ENCODE results near the gene RIT1. TPM values are rescaled to one million over a fixed set of nuclear protein-coding genes. Genes with fewer than 3 reads are reported as not detected.

RIT1 gene
- total and polyA plus RNA-seq, 2 of the 8 experiments (the other 6 are each of a cell fraction or from before 2014, with no cell fraction given): 25.3 to 26.8 TPM

- Histone ChIP-seq H3K4me1 (replicated peaks in 1 of 4; ENCODE audit: control insufficient read depth in 3 of 4, insufficient read depth in 4 of 4, low read length in 3 of 4) (no peaks in the 10 kb centered on the region), H3K36me3 (ENCODE audit: control insufficient read depth in 2 of 4, insufficient read depth in 4 of 4, low read length in 3 of 4) (peaks cover 40 to 99% (median 83%) of the 10 kb centered on the region in 4 experiments), H2BK12ac (ENCODE audit: low read depth, low read length) (no peak overlapping the region), H4K91ac (replicated peaks; ENCODE audit: insufficient read length, low read length) (no peak overlapping the region), H4K8ac (ENCODE audit: extremely low read depth, insufficient read depth, low read length) (no peak overlapping the region), H3K79me2 (ENCODE audit: control insufficient read depth in 1 of 2, insufficient read depth in 2 of 2, low read length in 2 of 2) (no peaks in the 10 kb centered on the region), H3K23ac (ENCODE audit: insufficient read length) (no peak overlapping the region), H4K20me1 (replicated peaks in 1 of 2; ENCODE audit: control insufficient read depth in 1 of 2, insufficient read depth in 2 of 2, low read length in 2 of 2) (peaks cover 1 to 12% of the 10 kb centered on the region in 2 experiments), H2BK15ac (ENCODE audit: low read length) (no peak overlapping the region), H3K23me2 (ENCODE audit: low read depth, low read length) (no peaks in the 10 kb centered on the region), H3K9ac (replicated peaks in 1 of 4; ENCODE audit: extremely low read depth in 1 of 4, low read depth in 3 of 4, low read length in 3 of 4) (no peak overlapping the region), H3K27me3 (replicated peaks in 1 of 4; ENCODE audit: control insufficient read depth in 3 of 4, extremely low read depth in 1 of 4, insufficient read depth in 3 of 4, low read length in 3 of 4) (no peaks in the 10 kb centered on the region), H4K5ac (ENCODE audit: insufficient read length, low read depth, low read length) (no peak overlapping the region), H2AFZ (ENCODE audit: low read length) (no peak overlapping the region), H3K79me1 (ENCODE audit: low read depth, low read length) (no peaks in the 10 kb centered on the region; the same call in 1 of the 2 replicates), H3K9me3 (ENCODE audit: insufficient read depth in 2 of 2, low read depth in 1 of 2, low read length in 1 of 2) (no peaks in the 10 kb centered on the region), H3K4me2 (ENCODE audit: insufficient read depth in 1 of 2, low read depth in 2 of 2, low read length in 2 of 2) (no peak overlapping the region), H2BK20ac (ENCODE audit: low read length) (no peak overlapping the region), H3K18ac (ENCODE audit: extremely low read depth, low read length) (no peak overlapping the region), H3K4ac (replicated peaks; ENCODE audit: insufficient read length, low read depth, low read length) (no peak overlapping the region), H2AK5ac (ENCODE audit: low read depth, low read length) (no peak overlapping the region), H2BK120ac (replicated peaks; ENCODE audit: low read depth, low read length) (no peak overlapping the region), H3K27ac (ENCODE audit: low read depth, low read length) (no peak overlapping the region), H2BK5ac (ENCODE audit: low read depth, low read length) (no peak overlapping the region), H3K4me3 (ENCODE audit: extremely low read depth in 1 of 4, insufficient read depth in 2 of 4, low read depth in 3 of 4, low read length in 4 of 4) (no peak overlapping the region), H3K56ac (replicated peaks; ENCODE audit: insufficient read length, low read depth, low read length) (no peak overlapping the region), H3K14ac (ENCODE audit: insufficient read length) (no peak overlapping the region)
- no peak for TF ChIP-seq SRF (IDR thresholded peaks at IDR 0.05; ENCODE audit: low read depth, low read length)
- TF ChIP-seq KDM4A (IDR thresholded peaks at IDR 0.05; ENCODE audit: low read depth, low read length, severe bottlenecking): no peak
- TF ChIP-seq SP4 (IDR thresholded peaks at IDR 0.05; ENCODE audit: low read length): no peak
- TF ChIP-seq RAD21 (IDR thresholded peaks at IDR 0.05 in 1 of 2, conservative IDR thresholded peaks at IDR 0.05 in 1 of 2; ENCODE audit: low read depth in 2 of 2, low read length in 2 of 2): no peak
- TF ChIP-seq NANOG (IDR thresholded peaks at IDR 0.05; ENCODE audit: insufficient read depth, low read depth, low read length, poor library complexity, severe bottlenecking): no peak
- no peak for TF ChIP-seq SAP30 (IDR thresholded peaks at IDR 0.05; ENCODE audit: insufficient read depth, insufficient replicate concordance, low read length)
- no peak for TF ChIP-seq RNF2 (IDR thresholded peaks at IDR 0.05; ENCODE audit: borderline replicate concordance, low read depth, low read length, missing control alignments, poor library complexity, severe bottlenecking)
- no peak for TF ChIP-seq BRCA1 (IDR thresholded peaks at IDR 0.05; ENCODE audit: low read depth, low read length)
- no peak for TF ChIP-seq SUZ12 (IDR thresholded peaks at IDR 0.05; ENCODE audit: low read length)
- 98% methylated on average over 2 of the region's 2 CpGs; no CpG with 5 or more reads in 1 of the 2 experiments for WGBS, 2 experiments (ENCODE audit: extremely low coverage in 1 of 2, insufficient coverage in 1 of 2, insufficient read length in 1 of 2, insufficient replicate concordance in 2 of 2, low coverage in 1 of 2, low lambda C conversion rate in 2 of 2, missing lambda C conversion rate in 1 of 2)
- POLR2A ChIA-PET (ENCODE audit: partially characterized antibody): interaction anchor here (1.0 to 11.7 kb wide), 6 partner anchors 5 to 57 kb away, joined by 3 to 109 read pairs (median 3); partner anchors contain the start of gene KHDC4
- FAIRE-seq: no peak
- CTCF ChIA-PET (ENCODE audit: partially characterized antibody): no interaction called here
- no peak for DNase-seq (ENCODE audit: low read depth in 1 of 2, low spot score in 2 of 2)
Measured at GRCh38 chr1:155919801-155920200, 8.7 kb upstream of the RIT1 start.
